Peyer's patch (tissue), 4 donors: ENCODE data around the gene ZC3H11A.

ENCODE experiments used
- POLR2A ChIP-seq, 2 donors: fragments of 450-650 bp; IDR thresholded peaks; one replicate each; pipeline ENCODE4 v1.5.1; 2017; ENCODE audit warnings: antibody characterized with exemption in 2 of 2, mild to moderate bottlenecking in 2 of 2, moderate library complexity in 2 of 2
- TF ChIP-seq, protein P1 (sequence below), 6 experiments: fragments of 450-650 bp in 4 of 6; fragments of 200-600 bp in 2 of 6; sonication (generic) in 1 of 6; IDR thresholded peaks; one replicate each; pipeline ENCODE4 v1.5.1; 2017 to 2019; ENCODE audit warnings: antibody characterized with exemption in 6 of 6, mild to moderate bottlenecking in 3 of 6, moderate library complexity in 1 of 6

DNA sequence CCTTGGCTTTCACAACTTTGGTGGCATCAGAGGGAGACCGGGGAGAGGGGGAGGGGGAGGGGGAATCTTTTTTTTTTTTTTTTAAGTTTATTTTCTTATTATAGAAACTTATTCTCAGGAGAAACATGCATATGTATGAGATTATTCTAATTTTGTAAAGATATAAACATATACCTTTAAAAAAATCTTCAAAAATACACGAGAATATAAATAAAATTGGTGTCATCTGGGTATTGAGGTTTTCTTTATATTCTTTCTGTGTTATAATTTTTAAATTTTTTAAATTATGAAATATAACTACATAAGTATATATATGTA is 47.1 kb downstream of the ZC3H11A start:
- TF ChIP-seq, protein P1, sequence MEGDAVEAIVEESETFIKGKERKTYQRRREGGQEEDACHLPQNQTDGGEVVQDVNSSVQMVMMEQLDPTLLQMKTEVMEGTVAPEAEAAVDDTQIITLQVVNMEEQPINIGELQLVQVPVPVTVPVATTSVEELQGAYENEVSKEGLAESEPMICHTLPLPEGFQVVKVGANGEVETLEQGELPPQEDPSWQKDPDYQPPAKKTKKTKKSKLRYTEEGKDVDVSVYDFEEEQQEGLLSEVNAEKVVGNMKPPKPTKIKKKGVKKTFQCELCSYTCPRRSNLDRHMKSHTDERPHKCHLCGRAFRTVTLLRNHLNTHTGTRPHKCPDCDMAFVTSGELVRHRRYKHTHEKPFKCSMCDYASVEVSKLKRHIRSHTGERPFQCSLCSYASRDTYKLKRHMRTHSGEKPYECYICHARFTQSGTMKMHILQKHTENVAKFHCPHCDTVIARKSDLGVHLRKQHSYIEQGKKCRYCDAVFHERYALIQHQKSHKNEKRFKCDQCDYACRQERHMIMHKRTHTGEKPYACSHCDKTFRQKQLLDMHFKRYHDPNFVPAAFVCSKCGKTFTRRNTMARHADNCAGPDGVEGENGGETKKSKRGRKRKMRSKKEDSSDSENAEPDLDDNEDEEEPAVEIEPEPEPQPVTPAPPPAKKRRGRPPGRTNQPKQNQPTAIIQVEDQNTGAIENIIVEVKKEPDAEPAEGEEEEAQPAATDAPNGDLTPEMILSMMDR (IDR thresholded peaks at IDR 0.05), result no peak
- TF ChIP-seq POLR2A (IDR thresholded peaks at IDR 0.05), result no peak
